Measurements from ENCODE around the gene DAPK2.

- TF ChIP-seq ZNF70 (CRISPR knock-in tag; IDR thresholded peaks at IDR 0.05), result no peak
- no peak for TF ChIP-seq PATZ1 (CRISPR knock-in tag; IDR thresholded peaks at IDR 0.05; ENCODE audit: borderline replicate concordance)
- TF ChIP-seq CSDC2 (CRISPR knock-in tag; IDR thresholded peaks at IDR 0.05), result no peak
- TF ChIP-seq, protein P1, sequence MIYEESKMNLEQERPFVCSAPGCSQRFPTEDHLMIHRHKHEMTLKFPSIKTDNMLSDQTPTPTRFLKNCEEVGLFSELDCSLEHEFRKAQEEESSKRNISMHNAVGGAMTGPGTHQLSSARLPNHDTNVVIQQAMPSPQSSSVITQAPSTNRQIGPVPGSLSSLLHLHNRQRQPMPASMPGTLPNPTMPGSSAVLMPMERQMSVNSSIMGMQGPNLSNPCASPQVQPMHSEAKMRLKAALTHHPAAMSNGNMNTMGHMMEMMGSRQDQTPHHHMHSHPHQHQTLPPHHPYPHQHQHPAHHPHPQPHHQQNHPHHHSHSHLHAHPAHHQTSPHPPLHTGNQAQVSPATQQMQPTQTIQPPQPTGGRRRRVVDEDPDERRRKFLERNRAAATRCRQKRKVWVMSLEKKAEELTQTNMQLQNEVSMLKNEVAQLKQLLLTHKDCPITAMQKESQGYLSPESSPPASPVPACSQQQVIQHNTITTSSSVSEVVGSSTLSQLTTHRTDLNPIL (CRISPR knock-in tag; IDR thresholded peaks at IDR 0.05; ENCODE audit: low read depth), result no peak
- no peak for TF ChIP-seq ZC3H10 (CRISPR knock-in tag; IDR thresholded peaks at IDR 0.05)
- no peak for TF ChIP-seq RARB (CRISPR knock-in tag; IDR thresholded peaks at IDR 0.05)
- no peak for TF ChIP-seq PPARA (CRISPR knock-in tag; IDR thresholded peaks at IDR 0.05; ENCODE audit: borderline replicate concordance)
- no peak for TF ChIP-seq OSR1 (CRISPR knock-in tag; IDR thresholded peaks at IDR 0.05)
- no peak for TF ChIP-seq ESRRG (CRISPR knock-in tag; IDR thresholded peaks at IDR 0.05)
- TF ChIP-seq GLIS3 (CRISPR knock-in tag; IDR thresholded peaks at IDR 0.05), result no peak
Measured at GRCh38 chr15:63909819-63910437, 136.4 kb downstream of the DAPK2 start.
